ENCODE measurements around the gene CTNNA2.
A peak's percentile ranks its signal among the peaks of the same experiment; 100 is the strongest.

CTNNA2 gene

GRCh38 chr2:80012061-80012460 lies 499.2 kb downstream of the CTNNA2 start:
- TF ChIP-seq GATA3 (IDR thresholded peaks at IDR 0.05; ENCODE audit: low read depth, low read length) (no peak), GATA2 (IDR thresholded peaks at IDR 0.05; ENCODE audit: low read depth, low read length) (no peak)

DNA sequence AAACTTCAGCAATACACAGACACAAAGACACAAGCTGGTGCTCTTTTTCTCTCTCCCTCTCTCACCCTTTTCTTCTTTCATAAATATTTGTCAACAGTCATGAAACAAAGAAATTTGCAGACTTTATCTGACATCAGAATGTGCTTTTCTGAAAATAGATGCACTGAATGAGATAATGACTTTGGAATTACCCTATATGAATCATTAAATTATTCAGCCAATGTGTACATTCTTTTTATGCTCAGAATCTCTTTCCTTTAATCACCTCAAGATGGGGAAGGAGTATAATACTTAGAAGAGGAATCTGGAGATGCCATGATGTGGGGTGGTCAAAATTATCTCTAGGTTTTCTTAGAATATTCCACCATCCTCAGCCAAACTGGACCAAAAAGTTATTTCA lies 501.8 kb downstream of the CTNNA2 start:
- TF ChIP-seq GATA2 (IDR thresholded peaks at IDR 0.05; ENCODE audit: low read depth, low read length) (no peak), GATA3 (IDR thresholded peaks at IDR 0.05; ENCODE audit: low read depth, low read length) (no peak)

DNA sequence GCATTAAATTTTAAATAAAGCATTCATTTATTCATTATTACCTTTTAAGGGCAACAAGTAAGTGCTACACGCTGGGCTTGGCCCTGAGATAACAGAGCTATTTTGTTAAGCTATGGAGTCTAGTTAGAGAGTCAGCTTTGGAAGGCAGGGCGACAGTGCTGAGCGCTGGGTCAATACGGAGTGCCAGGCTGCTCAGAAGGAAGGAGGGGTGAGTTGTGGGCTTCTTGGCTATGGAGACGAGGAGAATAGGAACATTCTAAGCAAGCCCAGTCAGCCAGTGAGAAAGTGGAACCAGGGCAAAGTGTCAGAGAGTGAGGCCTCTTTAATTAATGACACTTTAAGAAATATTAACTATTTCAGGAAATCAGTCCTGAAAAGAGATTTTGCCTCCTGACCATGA lies 503.3 kb downstream of the CTNNA2 start:
- TF ChIP-seq GATA2 (IDR thresholded peaks at IDR 0.05; ENCODE audit: low read depth, low read length) (no peak), GATA3 (IDR thresholded peaks at IDR 0.05; ENCODE audit: low read depth, low read length) (no peak)

DNA sequence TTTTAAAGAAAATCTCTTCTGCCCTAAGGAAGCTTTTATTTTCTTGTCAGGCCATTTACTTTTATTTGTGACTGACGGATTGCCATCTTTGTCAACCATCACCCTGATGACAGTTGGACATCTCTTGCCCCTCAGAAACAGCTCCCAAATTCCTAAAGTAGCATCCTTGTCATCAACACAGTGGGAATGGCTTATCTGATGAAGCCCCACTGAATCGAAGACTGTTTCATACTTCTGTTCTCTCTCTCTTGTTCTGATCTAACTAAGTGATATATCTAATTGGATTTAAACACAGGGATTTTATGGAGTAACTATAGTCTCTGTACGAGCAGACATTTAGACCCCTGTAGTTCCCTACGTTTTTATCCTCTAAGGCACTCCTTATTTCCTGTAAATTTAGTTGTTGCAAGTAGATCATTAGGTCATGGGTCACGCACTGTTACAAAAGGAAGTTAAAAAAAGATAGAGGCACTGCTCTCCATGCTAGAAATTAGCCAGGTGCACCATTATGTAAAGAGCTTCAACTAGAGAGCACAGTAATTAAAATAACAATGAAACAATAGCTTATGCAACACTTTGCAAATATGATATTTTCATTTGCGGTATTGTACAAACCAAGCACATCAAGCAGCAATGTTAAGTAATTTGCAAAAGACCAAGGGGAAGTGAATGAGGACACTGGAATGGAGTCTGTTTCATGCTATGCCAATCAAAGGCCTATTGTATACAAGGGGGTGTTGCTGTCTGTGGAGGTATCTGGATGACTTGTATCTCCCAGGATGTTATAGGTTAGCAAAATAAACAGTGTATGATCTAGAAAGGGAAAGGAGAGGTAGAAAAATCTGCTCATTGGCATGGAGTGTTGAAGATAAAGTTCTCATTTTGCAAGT lies 507.0 kb downstream of the CTNNA2 start:
- TF ChIP-seq GATA2 (IDR thresholded peaks at IDR 0.05; ENCODE audit: low read depth, low read length), result peak; percentile 67
- TF ChIP-seq GATA3 (IDR thresholded peaks at IDR 0.05; ENCODE audit: low read depth, low read length), result peak; percentile 57; the same call in 1 of the 2 replicates

DNA sequence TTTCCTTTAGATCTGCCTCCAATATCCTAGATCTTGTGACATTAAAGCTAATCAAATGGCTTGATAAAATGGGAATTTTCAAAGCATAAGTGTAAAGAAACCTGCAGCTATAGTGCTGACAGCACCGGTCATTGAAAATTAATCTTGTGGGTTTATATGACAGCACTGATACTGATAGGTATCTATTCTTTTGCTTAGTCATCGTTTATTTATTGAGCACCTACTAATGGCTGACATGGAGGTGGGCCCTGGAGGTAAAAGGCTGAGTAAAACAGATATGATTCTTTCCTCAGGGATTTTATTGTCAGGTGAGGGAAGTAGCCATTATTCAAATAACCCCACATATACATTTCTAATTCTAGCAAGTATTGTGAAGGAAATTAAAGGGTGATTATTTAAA lies 509.2 kb downstream of the CTNNA2 start:
- no peak for TF ChIP-seq GATA2 (IDR thresholded peaks at IDR 0.05; ENCODE audit: low read depth, low read length)
- TF ChIP-seq GATA3 (IDR thresholded peaks at IDR 0.05; ENCODE audit: low read depth, low read length), result no peak

DNA sequence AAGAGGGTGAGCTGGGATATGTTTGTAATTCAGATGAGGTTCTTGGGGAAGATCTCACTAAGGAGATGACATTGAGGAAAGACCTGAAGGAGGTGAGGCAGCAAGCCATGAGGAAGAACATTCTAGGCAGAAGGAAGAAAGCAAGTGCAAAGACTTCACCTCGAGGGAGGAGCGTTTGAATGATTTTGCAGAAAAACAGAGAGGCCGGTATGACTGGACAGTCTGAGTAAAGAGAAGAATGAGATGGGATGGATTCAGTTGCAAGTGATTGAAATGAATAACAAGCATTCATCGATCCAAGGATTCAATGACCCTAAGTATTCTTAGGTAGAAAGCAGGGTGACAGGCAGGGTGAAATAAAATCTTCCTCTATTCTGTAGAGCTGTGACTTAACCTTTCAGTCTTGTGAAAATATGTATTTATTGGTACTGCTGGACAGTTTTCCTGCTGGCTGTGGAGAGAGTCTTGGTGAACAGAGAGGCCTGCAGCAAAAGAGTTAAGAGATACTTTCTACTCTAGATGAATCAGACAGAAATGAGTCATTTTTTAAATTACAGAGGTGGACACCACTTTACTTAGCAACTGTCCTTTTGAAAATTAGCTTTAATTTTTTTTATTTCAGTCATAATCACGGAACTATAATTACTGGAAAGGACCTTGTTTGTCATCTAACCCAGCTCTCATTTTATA lies 513.3 kb downstream of the CTNNA2 start:
- TF ChIP-seq GATA3 (IDR thresholded peaks at IDR 0.05; ENCODE audit: low read depth, low read length) (no peak), GATA2 (IDR thresholded peaks at IDR 0.05; ENCODE audit: low read depth, low read length) (no peak)

DNA sequence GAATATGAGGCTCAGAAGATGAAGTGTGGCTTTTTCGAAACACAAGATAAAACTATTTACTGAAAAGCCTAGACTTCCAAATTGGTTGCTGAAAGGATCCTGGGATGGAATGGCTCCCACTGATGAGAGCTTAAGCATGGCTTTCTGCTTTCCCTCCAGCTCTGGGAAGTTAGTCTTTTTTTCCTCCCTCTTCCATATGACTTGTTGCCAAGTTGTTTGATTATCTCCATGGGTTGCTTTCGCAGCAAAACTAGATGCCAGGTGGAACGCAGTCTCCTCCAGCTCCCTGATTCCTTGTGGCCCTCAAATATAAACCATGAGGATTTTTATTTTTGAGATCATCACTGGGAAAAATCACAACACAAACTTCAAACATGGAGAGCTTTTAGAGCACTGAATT lies 515.2 kb downstream of the CTNNA2 start:
- TF ChIP-seq GATA2 (IDR thresholded peaks at IDR 0.05; ENCODE audit: low read depth, low read length) (no peak), GATA3 (IDR thresholded peaks at IDR 0.05; ENCODE audit: low read depth, low read length) (no peak)

DNA sequence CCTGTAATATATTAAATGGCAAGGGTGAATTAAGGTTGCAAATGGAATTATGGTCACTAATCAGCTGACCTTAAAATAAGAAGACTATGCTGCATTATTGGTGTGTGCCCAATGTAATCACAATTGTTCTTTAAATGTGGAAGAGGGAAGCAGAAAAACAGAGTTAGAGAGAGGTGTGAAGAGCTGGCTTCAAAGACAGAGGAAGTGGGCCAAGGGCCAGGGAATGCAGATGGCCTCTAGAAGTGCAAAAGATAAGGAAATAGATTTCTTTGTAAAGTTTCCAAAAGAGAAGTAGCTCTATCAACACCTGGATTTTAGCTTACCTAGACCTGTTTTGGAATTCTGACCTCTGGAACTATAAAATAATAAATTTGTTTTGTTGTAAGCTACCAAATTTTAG lies 515.7 kb downstream of the CTNNA2 start:
- TF ChIP-seq GATA3 (IDR thresholded peaks at IDR 0.05; ENCODE audit: low read depth, low read length) (no peak), GATA2 (IDR thresholded peaks at IDR 0.05; ENCODE audit: low read depth, low read length) (no peak)

DNA sequence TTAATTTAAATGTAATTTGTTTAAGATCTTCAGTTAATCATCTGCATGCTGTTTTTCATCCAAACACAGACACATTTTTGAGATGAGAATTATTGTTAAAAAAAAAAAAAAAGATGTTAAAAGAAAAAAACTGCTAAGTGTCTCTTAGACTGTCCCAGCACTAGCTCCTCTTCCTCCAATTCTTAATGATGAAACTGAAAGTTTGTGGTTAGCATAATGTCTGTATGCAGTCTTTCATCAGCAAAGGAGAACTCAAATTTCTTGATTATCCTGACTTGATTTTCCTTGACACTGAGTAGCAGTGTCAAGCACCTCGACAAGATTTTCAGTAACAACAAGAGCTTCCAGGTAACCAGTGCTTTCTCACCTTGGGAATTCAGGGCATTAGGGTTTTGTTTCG lies 517.3 kb downstream of the CTNNA2 start:
- TF ChIP-seq GATA3 (IDR thresholded peaks at IDR 0.05; ENCODE audit: low read depth, low read length) (no peak), GATA2 (IDR thresholded peaks at IDR 0.05; ENCODE audit: low read depth, low read length) (no peak)

DNA sequence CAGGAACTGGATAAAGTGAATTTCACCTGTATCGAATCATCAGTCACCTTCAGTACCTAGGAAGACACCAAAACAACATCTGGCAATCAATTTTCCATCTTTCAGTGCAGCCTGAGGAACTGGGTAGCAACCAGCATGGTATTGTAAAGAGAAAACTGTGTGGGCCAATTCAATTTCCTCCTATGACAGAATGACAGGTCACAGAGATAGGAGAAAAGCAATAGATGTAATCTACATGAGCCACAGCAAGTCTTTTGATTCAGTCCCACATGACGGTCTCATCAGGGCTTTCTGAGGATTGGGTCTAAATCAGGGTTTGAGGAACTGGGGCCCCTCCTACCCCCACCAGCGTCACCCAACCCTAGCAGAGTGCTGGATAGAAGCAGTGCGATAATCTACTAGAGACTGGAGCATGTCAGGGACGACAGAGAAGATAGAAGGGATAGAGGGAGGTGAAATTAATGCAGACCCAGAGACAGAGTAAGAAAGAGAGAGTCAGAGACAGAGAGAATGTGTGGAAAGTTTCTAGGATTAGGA lies 523.0 kb downstream of the CTNNA2 start:
- TF ChIP-seq GATA2 (IDR thresholded peaks at IDR 0.05; ENCODE audit: low read depth, low read length) (peak; percentile 95), GATA3 (IDR thresholded peaks at IDR 0.05; ENCODE audit: low read depth, low read length) (peak; percentile 83)

DNA sequence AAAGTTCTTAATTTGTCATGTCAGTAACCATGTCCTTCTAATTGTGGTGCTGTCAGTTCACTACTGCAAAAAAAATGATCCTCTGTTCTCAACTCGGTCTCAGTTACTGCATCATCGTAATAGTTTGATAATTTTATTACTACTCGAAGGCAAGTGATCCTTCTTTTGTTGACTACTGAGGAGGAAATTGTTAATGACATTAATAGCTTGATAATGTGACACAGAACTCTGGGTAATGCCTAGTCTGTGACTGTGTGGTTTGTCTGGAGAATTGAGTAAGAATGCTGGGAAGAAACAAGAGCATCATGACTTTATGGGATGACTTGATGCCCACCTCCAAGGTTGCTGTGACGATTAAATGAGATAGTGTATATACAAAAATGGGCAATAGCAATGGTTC lies 524.5 kb downstream of the CTNNA2 start:
- TF ChIP-seq GATA3 (IDR thresholded peaks at IDR 0.05; ENCODE audit: low read depth, low read length), result no peak
- no peak for TF ChIP-seq GATA2 (IDR thresholded peaks at IDR 0.05; ENCODE audit: low read depth, low read length)

- no peak for TF ChIP-seq GATA2 (IDR thresholded peaks at IDR 0.05; ENCODE audit: low read depth, low read length)
- no peak for TF ChIP-seq GATA3 (IDR thresholded peaks at IDR 0.05; ENCODE audit: low read depth, low read length)
Observed at GRCh38 chr2:80040226-80040625, 527.4 kb downstream of the CTNNA2 start.

DNA sequence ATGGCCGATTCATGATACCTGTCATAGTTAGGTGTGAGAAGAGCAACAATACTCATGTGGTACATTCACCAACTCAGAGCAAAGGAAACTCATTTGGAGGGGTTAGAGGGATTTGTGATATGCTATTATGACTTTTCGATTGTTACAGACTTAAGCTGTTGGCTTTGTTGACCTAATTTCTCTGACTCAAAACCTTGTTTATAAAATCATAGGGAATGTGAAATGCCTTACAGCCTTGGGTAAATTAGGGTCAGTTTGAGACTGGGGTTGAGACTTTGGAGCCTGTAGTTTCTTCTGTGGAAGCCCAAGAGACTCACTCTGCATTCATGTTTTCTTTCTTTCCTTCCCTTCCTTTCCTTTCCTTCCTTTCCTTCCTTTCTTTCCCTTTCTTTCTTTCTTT lies 529.8 kb downstream of the CTNNA2 start:
- TF ChIP-seq GATA3 (IDR thresholded peaks at IDR 0.05; ENCODE audit: low read depth, low read length), result no peak
- no peak for TF ChIP-seq GATA2 (IDR thresholded peaks at IDR 0.05; ENCODE audit: low read depth, low read length)

GRCh38 chr2:80048296-80048695 lies 535.4 kb downstream of the CTNNA2 start:
- no peak for TF ChIP-seq GATA3 (IDR thresholded peaks at IDR 0.05; ENCODE audit: low read depth, low read length)

DNA sequence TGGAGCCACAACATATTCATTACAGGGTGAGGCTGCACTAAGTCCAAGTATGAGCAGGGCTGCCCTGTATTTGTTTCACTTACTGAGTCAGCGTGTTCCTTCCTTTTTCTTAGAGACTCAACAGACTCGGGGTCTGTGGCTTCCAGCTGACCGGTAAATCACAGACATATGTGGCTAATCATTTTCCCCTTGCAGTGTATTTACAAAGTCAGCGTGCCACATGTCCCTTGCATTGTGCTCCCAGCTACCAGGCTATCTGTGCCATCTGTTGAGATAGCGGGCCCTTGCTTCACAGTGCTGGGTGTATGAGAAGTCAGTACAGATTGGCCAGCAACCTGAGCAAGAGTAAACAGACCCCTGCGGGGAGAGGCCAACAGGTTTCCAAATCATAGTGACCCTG lies 537.4 kb downstream of the CTNNA2 start:
- TF ChIP-seq GATA2 (IDR thresholded peaks at IDR 0.05; ENCODE audit: low read depth, low read length) (peak; percentile 100), GATA3 (IDR thresholded peaks at IDR 0.05; ENCODE audit: low read depth, low read length) (peak; percentile 98)

All from SH-SY5Y (cell line).